ENCODE measurements around the gene IFNAR2. TPM values are rescaled to one million over a fixed set of nuclear protein-coding genes. Genes with fewer than 3 reads are reported as not detected.

The IFNAR2 gene
- total RNA-seq, 1 experiment from 2014 or later: 28.2 TPM

- no TSS peak for BruUV-seq (replicated peaks)
- intact Hi-C loops (cut with micrococcal nuclease; ENCODE audit: unreplicated experiment): no loop called here
- no peak for TF ChIP-seq EZH2 (IDR thresholded peaks at IDR 0.05; ENCODE audit: borderline replicate concordance, low read depth, low read length, poor library complexity, severe bottlenecking)
- no peak for TF ChIP-seq CTCF (conservative IDR thresholded peaks at IDR 0.05; ENCODE audit: low read depth, low read length)
- Histone ChIP-seq H3K27me3 (replicated peaks; ENCODE audit: insufficient read depth, low read depth, low read length, poor library complexity) (no peaks in the 10 kb centered on the region), H3K4me3 (ENCODE audit: low read depth, low read length, poor library complexity, severe bottlenecking) (no peak overlapping the region), H3K9me3 (ENCODE audit: low read depth, low read length, poor library complexity, severe bottlenecking) (no peaks in the 10 kb centered on the region), H3K4me1 (ENCODE audit: insufficient read depth, low read length, poor library complexity, severe bottlenecking) (no peaks in the 10 kb centered on the region), H3K27ac (ENCODE audit: low read depth, low read length, poor library complexity, severe bottlenecking) (no peak overlapping the region), H3K36me3 (ENCODE audit: insufficient read depth, low read length, poor library complexity, severe bottlenecking) (peaks cover 44% of the 10 kb centered on the region)
- CTCF ChIA-PET: no interaction called here
- no peak for DNase-seq (ENCODE audit: low spot score)
- POLR2A ChIA-PET (ENCODE audit: low non-redundant PET): no interaction called here
These were observed 26.3 kb downstream of the IFNAR2 start for GRCh38 chr21:33256019-33256418.

- ChIA-PET CTCF (no interaction called here), POLR2A (ENCODE audit: low non-redundant PET) (no interaction called here)
- no peak for TF ChIP-seq EZH2 (IDR thresholded peaks at IDR 0.05; ENCODE audit: borderline replicate concordance, low read depth, low read length, poor library complexity, severe bottlenecking)
- no peak for TF ChIP-seq CTCF (conservative IDR thresholded peaks at IDR 0.05; ENCODE audit: low read depth, low read length)
- intact Hi-C loops (cut with micrococcal nuclease; ENCODE audit: unreplicated experiment): no loop called here
- DNase-seq (ENCODE audit: low spot score): no peak
- BruUV-seq (replicated peaks): no TSS peak
- Histone ChIP-seq H3K27ac (ENCODE audit: low read depth, low read length, poor library complexity, severe bottlenecking) (no peak overlapping the region), H3K36me3 (ENCODE audit: insufficient read depth, low read length, poor library complexity, severe bottlenecking) (peaks cover 37% of the 10 kb centered on the region), H3K27me3 (replicated peaks; ENCODE audit: insufficient read depth, low read depth, low read length, poor library complexity) (no peaks in the 10 kb centered on the region), H3K4me1 (ENCODE audit: insufficient read depth, low read length, poor library complexity, severe bottlenecking) (no peaks in the 10 kb centered on the region), H3K9me3 (ENCODE audit: low read depth, low read length, poor library complexity, severe bottlenecking) (no peaks in the 10 kb centered on the region), H3K4me3 (ENCODE audit: low read depth, low read length, poor library complexity, severe bottlenecking) (no peak overlapping the region)
These were observed 27.5 kb downstream of the IFNAR2 start for GRCh38 chr21:33257094-33257803.

GRCh38 chr21:33258475-33258874, 28.7 kb downstream of the IFNAR2 start:
- no peak for DNase-seq (ENCODE audit: low spot score)
- POLR2A ChIA-PET (ENCODE audit: low non-redundant PET): no interaction called here
- H3K4me3 ChIP-seq (ENCODE audit: low read depth, low read length, poor library complexity, severe bottlenecking): no peak overlapping the region
- CTCF ChIA-PET: no interaction called here
- intact Hi-C loops (cut with micrococcal nuclease; ENCODE audit: unreplicated experiment): no loop called here
- H3K27me3 ChIP-seq (replicated peaks; ENCODE audit: insufficient read depth, low read depth, low read length, poor library complexity): no peaks in the 10 kb centered on the region
- H3K9me3 ChIP-seq (ENCODE audit: low read depth, low read length, poor library complexity, severe bottlenecking): no peaks in the 10 kb centered on the region
- no peaks in the 10 kb centered on the region for H3K4me1 ChIP-seq (ENCODE audit: insufficient read depth, low read length, poor library complexity, severe bottlenecking)
- H3K27ac ChIP-seq (ENCODE audit: low read depth, low read length, poor library complexity, severe bottlenecking): no peak overlapping the region
- TF ChIP-seq EZH2 (IDR thresholded peaks at IDR 0.05; ENCODE audit: borderline replicate concordance, low read depth, low read length, poor library complexity, severe bottlenecking): no peak
- TF ChIP-seq CTCF (conservative IDR thresholded peaks at IDR 0.05; ENCODE audit: low read depth, low read length): no peak
- no TSS peak for BruUV-seq (replicated peaks)
- peaks cover 32% of the 10 kb centered on the region for H3K36me3 ChIP-seq (ENCODE audit: insufficient read depth, low read length, poor library complexity, severe bottlenecking)

Data from A673 (cell line).